Activated T-cell treated with anti-CD3 and anti-CD28 coated beads for 4 hours (primary cell): ENCODE data around the gene FDXR.
A peak's percentile ranks its signal among the peaks of the same experiment; 100 is the strongest.

Experiments used
- DNase-seq: peaks from one replicate; pipeline ENCODE4 v3.0.0-alpha.2; 2020

Gene FDXR

DNA sequence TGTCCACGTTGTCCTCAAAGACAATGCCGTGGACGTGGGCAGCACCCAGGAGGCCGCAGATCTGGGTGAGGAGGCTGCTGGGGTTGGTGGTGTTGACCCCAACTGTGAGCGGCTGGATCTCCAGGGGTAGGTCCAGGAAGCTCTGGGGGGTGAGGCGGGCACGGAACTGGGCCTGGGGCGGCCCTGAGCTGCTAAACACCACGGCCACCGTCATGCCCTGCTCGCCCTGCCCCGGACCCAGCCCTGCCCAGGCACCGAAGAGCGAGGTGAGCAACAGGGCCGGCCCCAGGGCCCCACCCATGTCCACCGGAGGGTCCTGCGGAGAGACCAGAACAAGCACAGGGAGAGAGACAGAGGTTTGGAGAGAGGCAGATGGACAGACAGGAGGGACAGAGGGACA, 18.0 kb downstream of the FDXR start:
- no peak for DNase-seq

- no peak for DNase-seq
These were observed 19.1 kb downstream of the FDXR start for GRCh38 chr17:74853669-74854068.

- DNase-seq: no peak
These were observed 19.8 kb downstream of the FDXR start for GRCh38 chr17:74853048-74853397.

GRCh38 chr17:74852237-74853047, 20.4 kb downstream of the FDXR start:
- DNase-seq: peak; percentile 24

DNA sequence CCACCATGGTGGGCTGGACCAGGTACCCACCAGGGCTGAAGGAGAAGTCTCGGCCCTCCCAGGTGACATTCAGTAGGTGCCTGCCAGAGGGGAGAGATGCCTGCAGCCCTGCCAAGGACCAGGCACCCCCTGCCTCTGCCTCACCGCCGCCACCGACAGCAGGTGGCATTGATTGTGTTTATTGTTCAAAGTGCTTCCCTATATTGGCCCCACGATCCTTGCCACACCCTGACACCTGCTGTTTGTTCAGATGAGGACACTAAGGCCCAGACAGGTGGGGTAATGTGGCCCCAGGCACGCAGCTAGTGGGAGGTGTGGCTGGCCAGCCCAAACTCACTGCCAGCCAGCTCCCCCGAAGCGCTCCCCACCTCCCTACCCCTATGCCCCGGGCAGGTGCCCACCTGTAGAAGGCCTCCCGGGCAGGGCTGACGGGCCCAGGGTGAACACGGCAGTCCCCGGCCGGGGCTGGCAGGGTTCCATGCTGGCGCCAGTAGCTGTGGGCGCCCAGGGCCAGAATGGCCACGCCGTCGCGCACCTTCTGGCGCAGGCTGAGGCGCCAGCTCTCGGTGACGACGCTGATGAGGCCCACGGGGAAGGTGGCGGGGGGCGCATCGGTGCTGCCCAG, 21.1 kb downstream of the FDXR start:
- DNase-seq: no peak

- no peak for DNase-seq
These were observed 21.9 kb downstream of the FDXR start for GRCh38 chr17:74850914-74851313.

DNA sequence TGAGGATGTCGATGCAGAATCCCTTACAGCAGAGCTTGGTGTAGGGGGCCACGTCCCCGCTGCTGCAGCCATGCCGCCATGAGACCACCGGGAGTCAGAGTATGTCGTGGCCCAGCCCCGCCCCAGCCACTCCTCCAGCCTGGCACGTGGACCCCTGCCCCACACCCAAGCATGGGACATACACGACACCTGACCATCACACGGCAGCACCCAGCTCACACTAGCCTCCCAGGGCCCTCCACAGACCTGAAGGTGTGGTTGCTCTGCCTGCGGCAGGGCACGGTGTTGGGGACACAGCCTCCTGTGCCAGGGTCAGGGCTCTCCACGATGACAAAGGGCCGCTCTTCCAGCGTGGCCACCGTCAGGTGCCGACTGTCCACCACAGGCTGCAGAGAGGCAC, 22.5 kb downstream of the FDXR start:
- no peak for DNase-seq

DNA sequence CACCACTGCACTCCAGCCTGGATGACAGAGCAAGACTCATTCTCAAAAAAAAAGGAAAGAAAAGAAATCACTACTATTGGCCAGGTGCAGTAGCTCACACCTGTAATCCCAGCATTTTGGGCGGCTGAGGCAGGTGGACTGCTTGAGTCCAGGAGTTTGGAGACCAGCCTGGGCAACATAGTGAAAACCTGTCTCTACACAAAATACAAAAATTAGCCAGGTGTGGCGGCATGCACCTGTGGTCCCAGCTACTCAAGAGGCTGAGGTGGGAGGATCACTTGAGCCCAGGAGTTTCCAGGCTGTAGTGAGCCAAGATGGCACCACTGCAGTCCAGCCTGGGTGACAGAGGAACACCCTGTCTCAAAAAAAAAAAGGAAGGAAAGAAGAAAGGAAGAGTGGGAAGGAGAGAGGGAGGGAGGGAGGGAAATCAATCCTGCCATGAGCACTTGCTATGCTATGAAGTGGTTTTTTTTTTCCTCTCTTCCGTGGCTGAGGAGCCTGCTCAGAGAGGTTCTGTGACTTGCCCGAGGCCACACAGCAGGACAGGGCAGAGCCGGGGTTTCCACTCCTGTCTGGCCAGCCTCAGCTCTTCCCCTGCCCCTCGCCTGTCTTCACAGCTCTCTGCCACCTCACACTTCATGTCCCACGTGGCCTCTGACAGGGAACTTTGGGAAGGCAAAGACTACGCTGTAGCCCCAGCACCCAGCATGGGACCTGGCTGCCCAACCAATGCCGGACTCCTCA, 24.0 kb downstream of the FDXR start:
- no peak for DNase-seq

- no peak for DNase-seq
These were observed 26.2 kb downstream of the FDXR start for GRCh38 chr17:74846621-74847020.

DNA sequence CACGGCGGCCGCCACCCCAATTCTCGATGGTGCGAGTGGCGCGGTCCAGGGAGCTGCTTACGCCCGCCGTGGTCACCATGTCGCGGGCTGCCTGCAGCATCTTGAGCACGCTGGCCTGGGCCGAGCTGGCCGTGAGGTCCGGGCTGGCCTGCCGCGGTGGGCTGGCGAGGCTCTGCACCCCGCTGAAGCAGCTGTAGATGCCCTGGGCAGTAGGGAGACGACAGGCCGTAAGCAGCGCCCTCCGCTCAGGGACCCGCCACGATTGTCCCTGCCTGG, 29.5 kb downstream of the FDXR start:
- DNase-seq: no peak

GRCh38 chr17:74842599-74843351, 30.0 kb downstream of the FDXR start:
- no peak for DNase-seq

DNA sequence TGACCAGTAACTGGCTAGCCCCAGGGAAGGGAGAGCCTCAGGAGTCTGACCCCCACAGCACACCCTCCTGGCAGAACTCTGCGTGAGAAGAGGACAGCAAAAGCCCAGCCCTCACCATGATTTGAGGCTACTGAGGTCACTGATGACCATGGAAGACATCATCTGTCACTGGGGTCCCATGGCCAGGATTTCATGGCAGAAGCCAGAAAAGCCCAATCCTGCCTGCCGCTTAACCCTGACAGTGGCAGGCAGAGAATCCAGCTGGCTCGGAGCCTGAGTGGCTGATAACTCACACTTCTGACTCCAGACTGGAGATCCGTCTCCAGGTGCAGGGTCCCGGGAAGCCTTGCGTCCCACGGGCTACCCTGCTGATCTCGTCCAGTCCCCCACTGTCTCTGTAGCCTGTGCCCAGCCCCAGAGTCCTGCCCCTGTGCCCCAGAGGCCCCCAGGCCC, 30.6 kb downstream of the FDXR start:
- no peak for DNase-seq

- no peak for DNase-seq
These were observed 31.7 kb downstream of the FDXR start for GRCh38 chr17:74840989-74841666.

DNA sequence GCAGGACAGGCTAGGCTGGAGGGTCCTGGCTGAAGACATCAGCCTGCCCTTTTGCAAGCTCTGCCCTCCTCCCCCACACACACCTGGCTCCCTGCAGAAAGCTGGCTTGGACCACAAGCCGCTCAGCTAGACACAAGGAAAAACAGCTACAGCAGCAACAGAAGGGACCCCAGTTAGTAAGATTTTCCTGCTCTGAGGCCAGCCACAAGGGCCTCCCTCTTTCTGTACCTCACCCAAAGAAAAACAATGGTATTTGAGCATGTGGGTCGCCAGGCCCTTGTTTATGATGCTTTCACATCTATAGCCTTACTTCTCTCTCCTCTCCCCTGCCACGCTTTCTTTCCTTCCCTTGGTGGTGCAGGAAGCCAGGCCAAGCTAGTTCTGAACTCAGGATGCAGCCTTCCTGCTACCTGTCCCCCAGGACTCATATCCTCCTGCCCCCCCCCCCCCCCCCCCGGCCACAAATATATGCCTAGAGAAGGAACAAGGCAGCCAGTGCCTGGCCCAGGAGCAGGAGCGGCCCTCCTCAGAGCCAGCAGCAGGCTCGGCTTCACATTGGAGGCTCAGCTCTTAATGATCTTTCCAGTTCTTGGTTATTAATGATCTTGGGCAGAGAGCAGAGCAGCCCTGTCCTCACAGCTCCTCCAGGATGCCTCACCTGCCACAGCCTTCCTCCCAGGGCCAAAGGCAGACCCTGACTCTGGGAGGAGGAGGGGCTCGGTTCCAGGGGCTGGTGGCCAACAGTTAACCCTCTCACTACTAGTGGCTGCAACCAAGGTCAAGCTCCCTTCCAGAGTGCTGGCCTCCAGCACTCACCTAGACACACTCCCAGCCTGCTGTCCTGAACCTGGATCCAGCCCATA, 32.6 kb downstream of the FDXR start:
- no peak for DNase-seq

DNA sequence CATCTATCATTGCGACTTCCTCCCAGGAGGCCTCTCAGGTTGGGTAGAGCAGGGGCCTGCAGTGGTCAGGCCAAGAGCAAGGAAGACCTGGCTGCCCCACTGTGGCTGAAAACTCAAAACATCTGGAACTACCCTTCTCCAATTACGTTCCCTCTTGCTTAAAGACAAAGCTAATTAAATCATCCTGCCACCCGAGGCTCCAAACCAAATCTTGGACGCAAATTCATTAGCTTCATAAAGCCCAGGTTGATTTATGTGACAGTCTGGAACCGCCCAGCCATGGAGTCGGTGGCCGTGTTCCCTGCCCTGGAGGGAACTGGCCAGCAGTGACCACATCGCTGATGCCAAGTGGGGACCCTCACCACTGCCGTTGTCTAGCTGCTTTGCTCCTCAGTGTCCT, 34.5 kb downstream of the FDXR start:
- DNase-seq: no peak

GRCh38 chr17:74836691-74837467, 35.9 kb downstream of the FDXR start:
- DNase-seq: no peak

DNA sequence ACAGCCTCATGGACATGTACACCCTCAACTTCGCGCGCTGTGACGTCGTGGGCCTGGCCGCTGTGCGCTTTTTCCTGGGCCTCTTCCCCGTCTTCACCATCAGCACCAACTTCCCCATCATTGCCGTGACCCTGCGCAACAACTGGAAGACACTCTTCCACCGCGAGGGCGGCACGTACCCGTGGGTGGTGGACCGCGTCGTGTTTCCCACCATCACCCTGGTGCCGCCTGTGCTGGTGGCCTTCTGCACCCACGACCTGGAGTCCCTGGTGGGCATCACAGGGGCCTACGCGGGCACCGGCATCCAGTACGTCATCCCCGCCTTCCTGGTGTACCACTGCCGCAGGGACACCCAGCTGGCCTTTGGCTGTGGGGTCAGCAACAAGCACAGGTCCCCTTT, 36.6 kb downstream of the FDXR start:
- no peak for DNase-seq

- DNase-seq: no peak
These were observed 39.1 kb downstream of the FDXR start for GRCh38 chr17:74833501-74834377.

- DNase-seq: no peak
These were observed 40.4 kb downstream of the FDXR start for GRCh38 chr17:74832421-74832820.
